Measurements from ENCODE around the gene ARHGDIA.

ARHGDIA gene

GRCh38 chr17:81860756-81861568, 10.2 kb downstream of the ARHGDIA start:
- peak; percentile 99 for DNase-seq

GRCh38 chr17:81859906-81860755, 11.0 kb downstream of the ARHGDIA start, which contains the start of gene P4HB:
P4HB (minus strand) TSS chr17:81860535; CDS start chr17:81860471, 64 bp downstream.
- no peak for DNase-seq

- no peak for DNase-seq
These were observed 11.9 kb downstream of the ARHGDIA start for GRCh38 chr17:81858967-81859905.

GRCh38 chr17:81858170-81858966, 12.8 kb downstream of the ARHGDIA start:
- DNase-seq, result no peak

GRCh38 chr17:81854974-81855774, 16.0 kb downstream of the ARHGDIA start:
- no peak for DNase-seq

- DNase-seq, result no peak
These were observed 18.9 kb downstream of the ARHGDIA start for GRCh38 chr17:81852237-81852636.

GRCh38 chr17:81851423-81851822, 19.7 kb downstream of the ARHGDIA start:
- no peak for DNase-seq

- DNase-seq, result no peak
These were observed 21.7 kb downstream of the ARHGDIA start for GRCh38 chr17:81849457-81849856.

- DNase-seq, result no peak
These were observed 24.1 kb downstream of the ARHGDIA start for GRCh38 chr17:81846743-81847689.

GRCh38 chr17:81845881-81846742, 25.0 kb downstream of the ARHGDIA start:
- no peak for DNase-seq

GRCh38 chr17:81845361-81845760, 25.8 kb downstream of the ARHGDIA start:
- no peak for DNase-seq

GRCh38 chr17:81844887-81845286, 26.2 kb downstream of the ARHGDIA start:
- DNase-seq, result no peak

GRCh38 chr17:81844327-81844851, 26.7 kb downstream of the ARHGDIA start:
- no peak for DNase-seq

GRCh38 chr17:81843713-81844326, 27.3 kb downstream of the ARHGDIA start:
- no peak for DNase-seq

- no peak for DNase-seq
These were observed 28.2 kb downstream of the ARHGDIA start for GRCh38 chr17:81842725-81843504.

GRCh38 chr17:81842378-81842724, 28.8 kb downstream of the ARHGDIA start:
- DNase-seq, result no peak

GRCh38 chr17:81841866-81842265, 29.3 kb downstream of the ARHGDIA start:
- no peak for DNase-seq

All from effector CD8-positive, alpha-beta T cell (primary cell).